Large intestine (tissue), 12 donors: ENCODE results near the gene KLHL9. TPM values are rescaled to one million over a fixed set of nuclear protein-coding genes. Genes with fewer than 3 reads are reported as not detected.
A peak's percentile ranks its signal among the peaks of the same experiment; 100 is the strongest.
"Not testable (repeated sequence)": the region's sequence is repeated elsewhere in the genome, so short reads cannot be mapped to it uniquely, and the experiment has no call there.

Experiments used
- DNase-seq, 2 donors: peaks; one replicate each; pipeline versions ENCODE4 v3.0.0 to v3.0.0-alpha.2; 2013
- H3K27ac ChIP-seq: one replicate; pipeline ENCODE4 v1.5.1; 2013; ENCODE audit warnings: low read length
- H3K27me3 ChIP-seq: 2 replicates; pipeline ENCODE4 v1.6.1; 2013; ENCODE audit warnings: low read length; ENCODE audit not compliant: control insufficient read depth, insufficient read depth
- H3K36me3 ChIP-seq: 2 replicates; pipeline ENCODE4 v1.6.1; 2013; ENCODE audit warnings: low read length; ENCODE audit not compliant: control insufficient read depth, insufficient read depth
- H3K4me1 ChIP-seq: one replicate; pipeline ENCODE4 v1.6.1; 2013; ENCODE audit warnings: low read length; ENCODE audit not compliant: control insufficient read depth, insufficient read depth
- H3K4me3 ChIP-seq: one replicate; pipeline ENCODE4 v1.5.1; 2013; ENCODE audit warnings: low read length
- H3K9me3 ChIP-seq: one replicate; pipeline ENCODE4 v1.6.1; 2013; ENCODE audit warnings: mild to moderate bottlenecking, low read depth, low read length, moderate library complexity; ENCODE audit not compliant: control insufficient read depth
- WGBS: methylation state at CpG from one replicate; pipeline ENCODE4 v1.1.5; 2013; ENCODE audit warnings: low lambda C conversion rate; ENCODE audit not compliant: insufficient coverage; 5-methylcytosine and 5-hydroxymethylcytosine counted together
- long read RNA-seq, 11 donors: transcript quantifications; one replicate each; lab custom pipeline, GENCODE V29; 2026
- polyA plus RNA-seq: library from polyadenylated mRNA; unstranded; fragments of 120-200 nt; gene quantifications from one replicate; pipeline ENCODE4 v1.2.1, GENCODE V29; 2013

KLHL9 gene, protein sequence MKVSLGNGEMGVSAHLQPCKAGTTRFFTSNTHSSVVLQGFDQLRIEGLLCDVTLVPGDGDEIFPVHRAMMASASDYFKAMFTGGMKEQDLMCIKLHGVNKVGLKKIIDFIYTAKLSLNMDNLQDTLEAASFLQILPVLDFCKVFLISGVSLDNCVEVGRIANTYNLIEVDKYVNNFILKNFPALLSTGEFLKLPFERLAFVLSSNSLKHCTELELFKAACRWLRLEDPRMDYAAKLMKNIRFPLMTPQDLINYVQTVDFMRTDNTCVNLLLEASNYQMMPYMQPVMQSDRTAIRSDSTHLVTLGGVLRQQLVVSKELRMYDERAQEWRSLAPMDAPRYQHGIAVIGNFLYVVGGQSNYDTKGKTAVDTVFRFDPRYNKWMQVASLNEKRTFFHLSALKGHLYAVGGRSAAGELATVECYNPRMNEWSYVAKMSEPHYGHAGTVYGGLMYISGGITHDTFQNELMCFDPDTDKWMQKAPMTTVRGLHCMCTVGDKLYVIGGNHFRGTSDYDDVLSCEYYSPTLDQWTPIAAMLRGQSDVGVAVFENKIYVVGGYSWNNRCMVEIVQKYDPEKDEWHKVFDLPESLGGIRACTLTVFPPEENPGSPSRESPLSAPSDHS
- 32.8 TPM for polyA plus RNA-seq
- long read RNA-seq, donor 1, full-length matches to known transcripts = 19 of 19 reads
- long read RNA-seq, donor 1, partial matches to known transcripts = 0 of 19 reads
- long read RNA-seq, donor 1, other reads (novel, unspliced or antisense) = 0 of 19 reads
- long read RNA-seq, donor 2, full-length matches to known transcripts = 41 of 41 reads
- long read RNA-seq, donor 2, partial matches to known transcripts = 0 of 41 reads
- long read RNA-seq, donor 2, other reads (novel, unspliced or antisense) = 0 of 41 reads
- long read RNA-seq, donor 3 = 0 reads
- long read RNA-seq, donor 4, full-length matches to known transcripts = 5 of 5 reads
- long read RNA-seq, donor 4, partial matches to known transcripts = 0 of 5 reads
- long read RNA-seq, donor 4, other reads (novel, unspliced or antisense) = 0 of 5 reads
- long read RNA-seq, donor 5, full-length matches to known transcripts = 26 of 26 reads
- long read RNA-seq, donor 5, partial matches to known transcripts = 0 of 26 reads
- long read RNA-seq, donor 5, other reads (novel, unspliced or antisense) = 0 of 26 reads
- long read RNA-seq, donor 6, full-length matches to known transcripts = 29 of 29 reads
- long read RNA-seq, donor 6, partial matches to known transcripts = 0 of 29 reads
- long read RNA-seq, donor 6, other reads (novel, unspliced or antisense) = 0 of 29 reads
- long read RNA-seq, donor 7, full-length matches to known transcripts = 29 of 29 reads
- long read RNA-seq, donor 7, partial matches to known transcripts = 0 of 29 reads
- long read RNA-seq, donor 7, other reads (novel, unspliced or antisense) = 0 of 29 reads
- long read RNA-seq, donor 8, full-length matches to known transcripts = 49 of 49 reads
- long read RNA-seq, donor 8, partial matches to known transcripts = 0 of 49 reads
- long read RNA-seq, donor 8, other reads (novel, unspliced or antisense) = 0 of 49 reads
- long read RNA-seq, donor 9, full-length matches to known transcripts = 29 of 29 reads
- long read RNA-seq, donor 9, partial matches to known transcripts = 0 of 29 reads
- long read RNA-seq, donor 9, other reads (novel, unspliced or antisense) = 0 of 29 reads
- long read RNA-seq, donor 10, full-length matches to known transcripts = 46 of 46 reads
- long read RNA-seq, donor 10, partial matches to known transcripts = 0 of 46 reads
- long read RNA-seq, donor 10, other reads (novel, unspliced or antisense) = 0 of 46 reads
- long read RNA-seq, donor 11, full-length matches to known transcripts = 30 of 30 reads
- long read RNA-seq, donor 11, partial matches to known transcripts = 0 of 30 reads
- long read RNA-seq, donor 11, other reads (novel, unspliced or antisense) = 0 of 30 reads

DNA sequence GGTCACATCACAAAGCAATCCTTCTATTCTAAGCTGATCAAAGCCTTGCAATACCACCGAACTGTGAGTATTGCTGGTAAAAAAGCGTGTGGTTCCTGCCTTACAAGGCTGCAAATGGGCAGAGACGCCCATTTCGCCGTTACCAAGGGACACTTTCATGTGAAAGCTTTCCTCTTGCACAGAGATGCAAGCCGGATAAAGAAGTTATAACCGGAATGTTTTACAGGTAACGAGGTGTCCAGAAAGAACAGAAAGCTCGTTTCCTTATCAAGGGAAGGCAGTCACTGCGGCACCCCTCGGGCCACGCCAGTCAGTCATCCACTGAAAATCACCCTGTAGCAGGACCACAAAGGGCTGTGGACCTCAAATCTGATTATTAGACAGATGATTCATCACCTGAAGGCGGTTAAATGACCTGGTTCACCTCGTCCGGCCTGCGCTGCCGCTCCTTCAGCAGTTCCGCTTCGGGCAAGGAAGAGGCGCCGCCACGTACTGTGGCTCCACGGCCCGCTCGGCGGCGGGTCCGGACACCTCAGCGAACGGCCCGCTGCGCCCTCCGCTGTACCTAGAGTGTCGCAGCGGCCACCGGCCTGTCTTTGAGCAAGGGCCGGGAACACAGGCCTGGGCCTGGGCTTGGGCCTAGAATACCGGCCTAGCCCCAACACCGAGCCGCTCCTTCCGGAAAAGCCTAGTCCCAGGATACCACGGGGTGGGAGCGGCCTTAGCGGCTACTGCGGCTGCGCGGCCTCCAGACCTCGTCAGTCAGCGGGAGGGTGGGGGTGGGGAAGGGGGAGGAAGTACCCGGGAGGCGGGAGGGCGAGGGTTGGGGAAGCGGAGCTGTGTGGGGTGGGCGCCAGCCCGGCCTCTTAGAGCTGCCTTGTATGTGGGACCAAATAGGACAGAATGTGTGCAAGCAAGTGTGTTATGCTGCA, at the start of gene KLHL9:
Gene KLHL9, minus strand, starts transcription at position 704 of the 932 bp plus-strand sequence. Its CDS starts 545 bp downstream, at position 159.
- peaks cover 10% of the 10 kb centered on the region for H3K4me1 ChIP-seq
- no CpG with 5 or more reads among the region's 55 CpGs for WGBS
- H3K9me3 ChIP-seq = no peaks in the 10 kb centered on the region
- peak; percentile 91 to 96 for DNase-seq
- peaks cover 8% of the 10 kb centered on the region for H3K36me3 ChIP-seq
- peak within 1 kb of the TSS; percentile 97 for H3K27ac ChIP-seq
- peak within 1 kb of the TSS; percentile 97 for H3K4me3 ChIP-seq
- H3K27me3 ChIP-seq = peaks cover 5% of the 10 kb centered on the region

DNA sequence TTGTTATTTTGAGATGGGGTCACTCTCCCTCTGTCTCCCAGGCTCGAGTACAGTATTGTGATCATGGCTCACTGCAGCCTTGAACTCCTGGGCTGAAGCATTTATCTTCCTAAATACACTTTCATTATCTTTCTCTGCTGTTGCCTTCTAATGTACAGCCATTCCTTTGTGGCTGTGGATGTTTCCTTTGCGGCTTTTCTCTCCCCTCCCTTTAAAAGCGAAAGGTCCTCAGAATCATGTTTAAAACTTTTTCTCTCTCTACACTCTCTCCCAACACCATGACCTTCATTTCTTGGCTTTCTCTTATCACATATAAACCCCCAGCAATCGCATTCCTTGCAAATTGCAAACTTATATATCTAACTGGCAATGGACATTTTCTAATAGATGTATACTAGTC, 48.4 kb upstream of the KLHL9 start:
- H3K9me3 ChIP-seq = no peaks in the 10 kb centered on the region
- WGBS = 70% methylated on average over 4 of the region's 4 CpGs
- no peaks in the 10 kb centered on the region for H3K4me1 ChIP-seq
- no peak for DNase-seq
- no peaks in the 10 kb centered on the region for H3K36me3 ChIP-seq
- H3K27me3 ChIP-seq = peaks cover 9% of the 10 kb centered on the region
- H3K4me3 ChIP-seq = no peak overlapping the region
- H3K27ac ChIP-seq = no peak overlapping the region

DNA sequence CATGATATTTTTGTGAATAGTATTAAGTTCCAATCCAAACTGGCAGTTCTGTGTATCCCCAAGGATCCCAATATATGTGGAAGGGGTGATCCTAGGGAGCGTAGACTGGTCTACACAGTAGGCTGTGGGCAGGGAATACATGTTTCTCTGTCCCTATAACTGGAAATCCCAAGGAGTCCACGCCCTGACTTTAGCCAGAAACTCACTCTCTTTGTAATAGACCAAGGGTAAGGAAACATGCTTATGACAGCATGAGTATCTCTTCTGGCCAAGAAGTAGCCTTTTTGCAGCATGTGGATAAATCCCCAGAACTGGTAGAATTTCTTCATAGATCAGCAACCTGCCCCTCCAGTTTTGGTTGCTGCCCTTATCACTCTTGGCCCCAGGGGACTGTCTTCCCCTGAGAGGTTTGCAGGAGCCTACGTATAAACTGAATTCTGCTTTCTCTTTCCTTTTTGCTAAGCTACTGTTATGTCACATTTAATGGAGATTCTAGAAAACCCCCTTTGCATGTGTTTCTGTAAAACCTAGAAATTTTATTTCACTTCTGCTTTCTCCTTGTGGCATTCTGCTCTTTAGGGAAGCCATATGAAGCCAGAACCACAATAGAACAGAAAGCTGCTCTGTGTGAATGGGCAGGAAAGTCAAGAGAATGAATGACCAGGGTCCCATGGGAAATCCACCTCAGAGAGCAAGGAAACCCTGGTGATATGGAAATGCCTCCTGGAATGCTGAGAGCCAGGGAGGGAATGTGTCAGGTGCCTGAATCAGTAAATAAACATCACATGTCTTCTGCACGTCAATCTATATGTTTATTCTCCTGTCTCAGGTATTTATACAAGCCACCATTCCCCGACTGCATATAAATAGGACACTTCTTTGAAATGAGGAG, 46.5 kb upstream of the KLHL9 start:
- Histone ChIP-seq H3K27me3 (peaks cover 9% of the 10 kb centered on the region), H3K4me3 (no peak overlapping the region), H3K9me3 (no peaks in the 10 kb centered on the region), H3K27ac (no peak overlapping the region), H3K4me1 (no peaks in the 10 kb centered on the region), H3K36me3 (no peaks in the 10 kb centered on the region)
- no CpG with 5 or more reads among the region's 5 CpGs for WGBS
- no peak for DNase-seq

DNA sequence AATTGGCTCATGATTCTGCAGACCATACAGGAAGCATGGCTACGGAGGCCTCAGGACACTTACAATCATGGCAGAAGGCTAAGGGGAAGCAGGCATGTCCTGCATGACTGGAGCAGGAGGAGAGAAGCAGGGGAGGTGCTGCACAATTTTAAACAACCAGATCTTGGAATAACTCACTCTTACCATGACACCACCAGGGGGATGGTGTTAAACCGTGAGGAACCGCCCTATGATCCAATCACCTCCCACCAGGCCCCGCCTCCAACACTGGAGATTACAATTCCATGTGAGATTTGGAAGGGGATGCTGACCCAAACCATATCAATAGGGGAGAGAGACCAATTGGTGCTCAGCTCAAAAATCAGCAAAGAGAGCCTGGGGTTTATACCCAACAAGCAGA, 36.3 kb upstream of the KLHL9 start:
- H3K4me1 ChIP-seq, H3K36me3 ChIP-seq, DNase-seq, H3K9me3 ChIP-seq, H3K4me3 ChIP-seq, H3K27me3 ChIP-seq, H3K27ac ChIP-seq: not testable (repeated sequence)
- no CpG with 5 or more reads among the region's 4 CpGs for WGBS

DNA sequence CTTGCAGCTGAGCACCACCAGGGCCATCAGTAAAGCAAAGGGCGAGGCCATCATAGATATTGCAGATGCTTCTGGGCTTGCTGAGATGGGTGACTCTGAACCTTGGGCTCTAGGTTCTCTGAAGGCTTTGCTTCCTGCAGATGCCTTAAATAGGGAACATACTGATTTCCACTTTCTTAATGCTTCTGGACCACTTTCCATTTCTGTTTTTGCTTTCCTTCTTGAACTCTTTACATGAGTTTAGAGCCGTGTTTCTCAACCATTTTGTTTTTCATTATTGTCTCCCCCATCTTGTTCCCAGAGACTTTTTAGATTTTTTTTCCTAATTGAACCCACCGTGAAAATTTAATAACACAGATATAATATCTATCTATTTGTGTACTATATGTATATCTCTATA, 32.8 kb upstream of the KLHL9 start, which contains the start of gene IFNA13:
Gene IFNA13, minus strand, starts transcription at position 101 of the 400 bp plus-strand sequence. Its CDS starts 47 bp downstream, at position 54.
- H3K27me3 ChIP-seq = peaks cover 3% of the 10 kb centered on the region
- H3K9me3 ChIP-seq = no peaks in the 10 kb centered on the region
- DNase-seq = no peak
- H3K4me3 ChIP-seq = no peak within 1 kb of the TSS
- H3K27ac ChIP-seq = no peak within 1 kb of the TSS
- no peaks in the 10 kb centered on the region for H3K4me1 ChIP-seq
- H3K36me3 ChIP-seq = no peaks in the 10 kb centered on the region
- WGBS = 87% methylated on average over 2 of the region's 3 CpGs

- not testable (repeated sequence) for H3K27me3 ChIP-seq, DNase-seq, H3K27ac ChIP-seq, H3K36me3 ChIP-seq, H3K4me1 ChIP-seq, H3K9me3 ChIP-seq, H3K4me3 ChIP-seq
- WGBS = no CpG with 5 or more reads among the region's 2 CpGs
Observed at GRCh38 chr9:21367169-21367568, 32.0 kb upstream of the KLHL9 start.

GRCh38 chr9:21362287-21362686, 27.1 kb upstream of the KLHL9 start:
- H3K27me3 ChIP-seq = peaks cover 3% of the 10 kb centered on the region
- no peak for DNase-seq
- no peaks in the 10 kb centered on the region for H3K4me1 ChIP-seq
- WGBS = no CpG with 5 or more reads among the region's 8 CpGs
- no peak overlapping the region for H3K27ac ChIP-seq
- no peaks in the 10 kb centered on the region for H3K36me3 ChIP-seq
- no peaks in the 10 kb centered on the region for H3K9me3 ChIP-seq
- no peak overlapping the region for H3K4me3 ChIP-seq
